ENCODE results near the gene LSAMP. TPM values are rescaled to one million over a fixed set of nuclear protein-coding genes. Genes with fewer than 3 reads are reported as not detected.

LSAMP gene
- total RNA-seq, 1 experiment from 2014 or later: 0.90 TPM

DNA sequence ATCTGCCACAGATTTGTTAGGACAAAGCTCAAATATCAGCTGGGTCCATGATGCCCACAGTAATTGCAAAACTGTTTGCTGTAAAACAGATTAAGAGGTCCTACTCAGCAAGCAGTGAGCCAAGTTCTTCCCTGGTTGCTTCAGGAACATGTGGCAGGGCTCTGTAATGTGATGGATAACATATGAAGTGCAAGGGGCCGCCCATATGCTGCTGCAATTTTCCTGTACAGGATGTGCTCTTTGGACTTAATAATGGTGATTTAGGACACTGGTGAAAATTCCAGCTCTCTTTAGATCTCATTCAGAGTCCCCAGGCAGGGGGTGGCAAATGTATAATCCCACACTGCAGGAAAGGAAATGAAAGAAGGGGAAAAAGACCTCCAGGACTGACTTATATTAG is 289.4 kb downstream of the LSAMP start:
- peaks cover 5 to 16% of the 10 kb centered on the region in 2 experiments for H3K4me1 Mint-ChIP-seq
- no peaks in the 10 kb centered on the region for H3K23me2 ChIP-seq (ENCODE audit: insufficient read length, low read depth, low read length, poor library complexity, severe bottlenecking)
- H3K27ac ChIP-seq (ENCODE audit: insufficient read length, low read depth, low read length): no peak overlapping the region
- TF ChIP-seq, protein P1, sequence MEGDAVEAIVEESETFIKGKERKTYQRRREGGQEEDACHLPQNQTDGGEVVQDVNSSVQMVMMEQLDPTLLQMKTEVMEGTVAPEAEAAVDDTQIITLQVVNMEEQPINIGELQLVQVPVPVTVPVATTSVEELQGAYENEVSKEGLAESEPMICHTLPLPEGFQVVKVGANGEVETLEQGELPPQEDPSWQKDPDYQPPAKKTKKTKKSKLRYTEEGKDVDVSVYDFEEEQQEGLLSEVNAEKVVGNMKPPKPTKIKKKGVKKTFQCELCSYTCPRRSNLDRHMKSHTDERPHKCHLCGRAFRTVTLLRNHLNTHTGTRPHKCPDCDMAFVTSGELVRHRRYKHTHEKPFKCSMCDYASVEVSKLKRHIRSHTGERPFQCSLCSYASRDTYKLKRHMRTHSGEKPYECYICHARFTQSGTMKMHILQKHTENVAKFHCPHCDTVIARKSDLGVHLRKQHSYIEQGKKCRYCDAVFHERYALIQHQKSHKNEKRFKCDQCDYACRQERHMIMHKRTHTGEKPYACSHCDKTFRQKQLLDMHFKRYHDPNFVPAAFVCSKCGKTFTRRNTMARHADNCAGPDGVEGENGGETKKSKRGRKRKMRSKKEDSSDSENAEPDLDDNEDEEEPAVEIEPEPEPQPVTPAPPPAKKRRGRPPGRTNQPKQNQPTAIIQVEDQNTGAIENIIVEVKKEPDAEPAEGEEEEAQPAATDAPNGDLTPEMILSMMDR (conservative IDR thresholded peaks at IDR 0.05): no peak
- no peak for DNase-seq
- no peak overlapping the region for H2AFZ ChIP-seq (ENCODE audit: low read length)
- H4K20me1 ChIP-seq (ENCODE audit: control insufficient read depth, insufficient read depth, insufficient read length): no peaks in the 10 kb centered on the region
- WGBS (ENCODE audit: extremely low coverage, insufficient read length, low lambda C conversion rate): no CpG with 5 or more reads among the region's 1 CpG
- no peak overlapping the region for H2BK12ac ChIP-seq (ENCODE audit: insufficient read length, low read depth, low read length)
- H3K79me2 ChIP-seq (ENCODE audit: insufficient read depth, low read length): no peaks in the 10 kb centered on the region
- H3K4ac ChIP-seq (ENCODE audit: low read depth, low read length): no peak overlapping the region
- no peaks in the 10 kb centered on the region for H3K27me3 Mint-ChIP-seq (ENCODE audit: low read depth)
- no peaks in the 10 kb centered on the region for H3K36me3 Mint-ChIP-seq (ENCODE audit: insufficient read depth in 1 of 3, low read depth in 3 of 3)
- H3T11ph ChIP-seq (ENCODE audit: low read length): no peak overlapping the region
- no peak overlapping the region for H2BK20ac ChIP-seq (ENCODE audit: low read depth, low read length, poor library complexity, severe bottlenecking)
- H3K9me3 ChIP-seq (ENCODE audit: control insufficient read depth, low read depth, low read length): no peaks in the 10 kb centered on the region
- H2BK5ac ChIP-seq (ENCODE audit: insufficient read length, low read length): no peak overlapping the region
- no peak overlapping the region for H3K18ac ChIP-seq (ENCODE audit: insufficient read length, low read depth, low read length)
- no peak overlapping the region for H2BK15ac ChIP-seq (ENCODE audit: low read depth, low read length)
- H3K14ac ChIP-seq (ENCODE audit: insufficient read depth, low read length): no peak overlapping the region
- no peak overlapping the region for H4K8ac ChIP-seq (replicated peaks; ENCODE audit: insufficient read length, low read depth, low read length)
- no peak overlapping the region for H3K23ac ChIP-seq (ENCODE audit: insufficient read length, low read depth, low read length)
- H4K91ac ChIP-seq (ENCODE audit: insufficient read length, low read depth, low read length): no peak overlapping the region
- no peaks in the 10 kb centered on the region for H3K27me3 ChIP-seq (ENCODE audit: insufficient read depth, low read length)
- no peak overlapping the region for H2BK120ac ChIP-seq (ENCODE audit: low read depth, low read length, poor library complexity, severe bottlenecking)
- H3K9ac ChIP-seq (ENCODE audit: extremely low read depth, insufficient read length, low read length): no peak overlapping the region
- no peak overlapping the region for H4K5ac ChIP-seq (ENCODE audit: insufficient read length, low read depth, low read length)
- H3K9me3 Mint-ChIP-seq: no peaks in the 10 kb centered on the region
- H3K27ac Mint-ChIP-seq: no peak overlapping the region
- H3K79me1 ChIP-seq (ENCODE audit: insufficient read depth, low read depth, low read length, poor library complexity, severe bottlenecking): no peaks in the 10 kb centered on the region
- no peak overlapping the region for H3K56ac ChIP-seq (ENCODE audit: insufficient read length, low read depth, low read length)
- no peak overlapping the region for H3K4me2 ChIP-seq (ENCODE audit: insufficient read depth, insufficient read length, low read length)
- H2AK5ac ChIP-seq (ENCODE audit: insufficient read length, low read length): no peak overlapping the region
- no peaks in the 10 kb centered on the region for H3K4me1 ChIP-seq (ENCODE audit: insufficient read depth, low read length)
- no peak overlapping the region for H3K4me3 Mint-ChIP-seq
